ENCODE results near the gene ZNF304.

- TF ChIP-seq OVOL3 (tag by site-specific recombination; IDR thresholded peaks at IDR 0.05) (no peak), ZBTB21 (tag by site-specific recombination; IDR thresholded peaks at IDR 0.05) (peak; percentile 94), ZNF792 (tag by site-specific recombination; IDR thresholded peaks at IDR 0.05) (no peak), ZNF324 (tag by site-specific recombination; IDR thresholded peaks at IDR 0.05) (no peak), ZNF521 (tag by site-specific recombination; IDR thresholded peaks at IDR 0.05) (no peak), PBX3 (CRISPR knock-in tag; IDR thresholded peaks at IDR 0.05) (peak; percentile 88), KLF10 (tag by site-specific recombination; IDR thresholded peaks at IDR 0.05) (no peak), GLIS1 (tag by site-specific recombination; IDR thresholded peaks at IDR 0.05) (peak; percentile 80), ZNF549 (tag by site-specific recombination; IDR thresholded peaks at IDR 0.05) (no peak)
- TF ChIP-seq, protein P1, sequence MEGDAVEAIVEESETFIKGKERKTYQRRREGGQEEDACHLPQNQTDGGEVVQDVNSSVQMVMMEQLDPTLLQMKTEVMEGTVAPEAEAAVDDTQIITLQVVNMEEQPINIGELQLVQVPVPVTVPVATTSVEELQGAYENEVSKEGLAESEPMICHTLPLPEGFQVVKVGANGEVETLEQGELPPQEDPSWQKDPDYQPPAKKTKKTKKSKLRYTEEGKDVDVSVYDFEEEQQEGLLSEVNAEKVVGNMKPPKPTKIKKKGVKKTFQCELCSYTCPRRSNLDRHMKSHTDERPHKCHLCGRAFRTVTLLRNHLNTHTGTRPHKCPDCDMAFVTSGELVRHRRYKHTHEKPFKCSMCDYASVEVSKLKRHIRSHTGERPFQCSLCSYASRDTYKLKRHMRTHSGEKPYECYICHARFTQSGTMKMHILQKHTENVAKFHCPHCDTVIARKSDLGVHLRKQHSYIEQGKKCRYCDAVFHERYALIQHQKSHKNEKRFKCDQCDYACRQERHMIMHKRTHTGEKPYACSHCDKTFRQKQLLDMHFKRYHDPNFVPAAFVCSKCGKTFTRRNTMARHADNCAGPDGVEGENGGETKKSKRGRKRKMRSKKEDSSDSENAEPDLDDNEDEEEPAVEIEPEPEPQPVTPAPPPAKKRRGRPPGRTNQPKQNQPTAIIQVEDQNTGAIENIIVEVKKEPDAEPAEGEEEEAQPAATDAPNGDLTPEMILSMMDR (tag by site-specific recombination; IDR thresholded peaks at IDR 0.05): 0 out of 2 replicates have a peak, but pooled peaks have one; percentile 5
- TF ChIP-seq, protein P2, sequence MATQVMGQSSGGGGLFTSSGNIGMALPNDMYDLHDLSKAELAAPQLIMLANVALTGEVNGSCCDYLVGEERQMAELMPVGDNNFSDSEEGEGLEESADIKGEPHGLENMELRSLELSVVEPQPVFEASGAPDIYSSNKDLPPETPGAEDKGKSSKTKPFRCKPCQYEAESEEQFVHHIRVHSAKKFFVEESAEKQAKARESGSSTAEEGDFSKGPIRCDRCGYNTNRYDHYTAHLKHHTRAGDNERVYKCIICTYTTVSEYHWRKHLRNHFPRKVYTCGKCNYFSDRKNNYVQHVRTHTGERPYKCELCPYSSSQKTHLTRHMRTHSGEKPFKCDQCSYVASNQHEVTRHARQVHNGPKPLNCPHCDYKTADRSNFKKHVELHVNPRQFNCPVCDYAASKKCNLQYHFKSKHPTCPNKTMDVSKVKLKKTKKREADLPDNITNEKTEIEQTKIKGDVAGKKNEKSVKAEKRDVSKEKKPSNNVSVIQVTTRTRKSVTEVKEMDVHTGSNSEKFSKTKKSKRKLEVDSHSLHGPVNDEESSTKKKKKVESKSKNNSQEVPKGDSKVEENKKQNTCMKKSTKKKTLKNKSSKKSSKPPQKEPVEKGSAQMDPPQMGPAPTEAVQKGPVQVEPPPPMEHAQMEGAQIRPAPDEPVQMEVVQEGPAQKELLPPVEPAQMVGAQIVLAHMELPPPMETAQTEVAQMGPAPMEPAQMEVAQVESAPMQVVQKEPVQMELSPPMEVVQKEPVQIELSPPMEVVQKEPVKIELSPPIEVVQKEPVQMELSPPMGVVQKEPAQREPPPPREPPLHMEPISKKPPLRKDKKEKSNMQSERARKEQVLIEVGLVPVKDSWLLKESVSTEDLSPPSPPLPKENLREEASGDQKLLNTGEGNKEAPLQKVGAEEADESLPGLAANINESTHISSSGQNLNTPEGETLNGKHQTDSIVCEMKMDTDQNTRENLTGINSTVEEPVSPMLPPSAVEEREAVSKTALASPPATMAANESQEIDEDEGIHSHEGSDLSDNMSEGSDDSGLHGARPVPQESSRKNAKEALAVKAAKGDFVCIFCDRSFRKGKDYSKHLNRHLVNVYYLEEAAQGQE (tag by site-specific recombination; IDR thresholded peaks at IDR 0.05): no peak
- TF ChIP-seq, protein P3, sequence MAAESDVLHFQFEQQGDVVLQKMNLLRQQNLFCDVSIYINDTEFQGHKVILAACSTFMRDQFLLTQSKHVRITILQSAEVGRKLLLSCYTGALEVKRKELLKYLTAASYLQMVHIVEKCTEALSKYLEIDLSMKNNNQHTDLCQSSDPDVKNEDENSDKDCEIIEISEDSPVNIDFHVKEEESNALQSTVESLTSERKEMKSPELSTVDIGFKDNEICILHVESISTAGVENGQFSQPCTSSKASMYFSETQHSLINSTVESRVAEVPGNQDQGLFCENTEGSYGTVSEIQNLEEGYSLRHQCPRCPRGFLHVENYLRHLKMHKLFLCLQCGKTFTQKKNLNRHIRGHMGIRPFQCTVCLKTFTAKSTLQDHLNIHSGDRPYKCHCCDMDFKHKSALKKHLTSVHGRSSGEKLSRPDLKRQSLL (tag by site-specific recombination; IDR thresholded peaks at IDR 0.05): no peak
- TF ChIP-seq, protein P4, sequence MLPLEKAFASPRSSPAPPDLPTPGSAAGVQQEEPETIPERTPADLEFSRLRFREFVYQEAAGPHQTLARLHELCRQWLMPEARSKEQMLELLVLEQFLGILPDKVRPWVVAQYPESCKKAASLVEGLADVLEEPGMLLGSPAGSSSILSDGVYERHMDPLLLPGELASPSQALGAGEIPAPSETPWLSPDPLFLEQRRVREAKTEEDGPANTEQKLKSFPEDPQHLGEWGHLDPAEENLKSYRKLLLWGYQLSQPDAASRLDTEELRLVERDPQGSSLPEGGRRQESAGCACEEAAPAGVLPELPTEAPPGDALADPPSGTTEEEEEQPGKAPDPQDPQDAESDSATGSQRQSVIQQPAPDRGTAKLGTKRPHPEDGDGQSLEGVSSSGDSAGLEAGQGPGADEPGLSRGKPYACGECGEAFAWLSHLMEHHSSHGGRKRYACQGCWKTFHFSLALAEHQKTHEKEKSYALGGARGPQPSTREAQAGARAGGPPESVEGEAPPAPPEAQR (tag by site-specific recombination; IDR thresholded peaks at IDR 0.05): no peak
These were observed 30.6 kb upstream of the ZNF304 start, which contains the start of gene ZNF543 for GRCh38 chr19:57320180-57321084.
